Measurements from ENCODE around the gene UFSP1. TPM values are rescaled to one million over a fixed set of nuclear protein-coding genes. Genes with fewer than 3 reads are reported as not detected.
"Not testable (repeated sequence)": the region's sequence is repeated elsewhere in the genome, so short reads cannot be mapped to it uniquely, and the experiment has no call there.

UFSP1 gene
- total RNA-seq, 1 donor from 2014 or later = 2.9 TPM

GRCh38 chr7:100860702-100861615 lies 28.6 kb downstream of the UFSP1 start:
- H3K4me1 Mint-ChIP-seq (ENCODE audit: unreplicated experiment) = peaks cover 13% of the 10 kb centered on the region
- H3K27me3 Mint-ChIP-seq (ENCODE audit: unreplicated experiment) = no peaks in the 10 kb centered on the region
- no peak for TF ChIP-seq CTCF (IDR thresholded peaks at IDR 0.05)
- no peak for DNase-seq (ENCODE audit: extremely low spot score, unreplicated experiment)
- no peaks in the 10 kb centered on the region for H3K9me3 Mint-ChIP-seq (ENCODE audit: unreplicated experiment)
- H3K36me3 Mint-ChIP-seq (ENCODE audit: unreplicated experiment) = peaks cover 10% of the 10 kb centered on the region
- no peak overlapping the region for H3K4me3 Mint-ChIP-seq (ENCODE audit: unreplicated experiment)
- no peak overlapping the region for H3K27ac Mint-ChIP-seq (ENCODE audit: unreplicated experiment)

GRCh38 chr7:100859856-100860255 lies 29.7 kb downstream of the UFSP1 start:
- Mint-ChIP-seq H3K9me3 (ENCODE audit: unreplicated experiment) (no peaks in the 10 kb centered on the region), H3K4me3 (ENCODE audit: unreplicated experiment) (no peak overlapping the region), H3K4me1 (ENCODE audit: unreplicated experiment) (peaks cover 7% of the 10 kb centered on the region), H3K36me3 (ENCODE audit: unreplicated experiment) (peaks cover 10% of the 10 kb centered on the region), H3K27me3 (ENCODE audit: unreplicated experiment) (no peaks in the 10 kb centered on the region), H3K27ac (ENCODE audit: unreplicated experiment) (no peak overlapping the region)
- DNase-seq (ENCODE audit: extremely low spot score, unreplicated experiment) = no peak
- no peak for TF ChIP-seq CTCF (IDR thresholded peaks at IDR 0.05)

GRCh38 chr7:100856871-100857282 lies 32.6 kb downstream of the UFSP1 start:
- Mint-ChIP-seq H3K9me3 (ENCODE audit: unreplicated experiment) (no peaks in the 10 kb centered on the region), H3K27me3 (ENCODE audit: unreplicated experiment) (no peaks in the 10 kb centered on the region), H3K4me1 (ENCODE audit: unreplicated experiment) (peaks cover 12% of the 10 kb centered on the region), H3K36me3 (ENCODE audit: unreplicated experiment) (peaks cover 9% of the 10 kb centered on the region), H3K27ac (ENCODE audit: unreplicated experiment) (peak overlapping the region; percentile 63), H3K4me3 (ENCODE audit: unreplicated experiment) (no peak overlapping the region)
- no peak for TF ChIP-seq CTCF (IDR thresholded peaks at IDR 0.05)
- no peak for DNase-seq (ENCODE audit: extremely low spot score, unreplicated experiment)

- no peak for DNase-seq (ENCODE audit: extremely low spot score, unreplicated experiment)
- H3K4me1 Mint-ChIP-seq (ENCODE audit: unreplicated experiment) = peaks cover 14% of the 10 kb centered on the region
- H3K36me3 Mint-ChIP-seq (ENCODE audit: unreplicated experiment) = peaks cover 6% of the 10 kb centered on the region
- H3K9me3 Mint-ChIP-seq (ENCODE audit: unreplicated experiment) = no peaks in the 10 kb centered on the region
- H3K27ac Mint-ChIP-seq (ENCODE audit: unreplicated experiment) = no peak overlapping the region
- H3K27me3 Mint-ChIP-seq (ENCODE audit: unreplicated experiment) = no peaks in the 10 kb centered on the region
- no peak overlapping the region for H3K4me3 Mint-ChIP-seq (ENCODE audit: unreplicated experiment)
- no peak for TF ChIP-seq CTCF (IDR thresholded peaks at IDR 0.05)
Measured at GRCh38 chr7:100855515-100855914, 34.0 kb downstream of the UFSP1 start.

- not testable (repeated sequence) for DNase-seq (ENCODE audit: extremely low spot score, unreplicated experiment); H3K36me3 Mint-ChIP-seq (ENCODE audit: unreplicated experiment); H3K27me3 Mint-ChIP-seq (ENCODE audit: unreplicated experiment); H3K4me3 Mint-ChIP-seq (ENCODE audit: unreplicated experiment); H3K9me3 Mint-ChIP-seq (ENCODE audit: unreplicated experiment); H3K27ac Mint-ChIP-seq (ENCODE audit: unreplicated experiment)
- H3K4me1 Mint-ChIP-seq (ENCODE audit: unreplicated experiment) = peaks cover 14% of the 10 kb centered on the region
Measured at GRCh38 chr7:100854899-100855298, 34.6 kb downstream of the UFSP1 start.

Measured in osteocyte (in vitro differentiated cells).